Adrenal gland (tissue), 5 donors: ENCODE measurements around the gene CELF2.

ENCODE experiments used
- CTCF ChIP-seq, 6 experiments: fragments of 450-650 bp in 4 of 6; fragments of 200-600 bp in 2 of 6; sonication (generic) in 1 of 6; IDR thresholded peaks; 1 replicate in 5 of 6; 2 replicates in 1 of 6; pipeline versions ENCODE4 v1.5.1 to v1.8.0; 2016 to 2021; ENCODE audit warnings: antibody characterized with exemption in 6 of 6, mild to moderate bottlenecking in 2 of 6, moderate library complexity in 1 of 6
- POLR2A ChIP-seq, 2 donors: fragments of 450-650 bp; IDR thresholded peaks; one replicate each; pipeline ENCODE4 v1.6.1; 2017; ENCODE audit warnings: antibody characterized with exemption in 2 of 2, mild to moderate bottlenecking in 2 of 2, moderate library complexity in 1 of 2
- donor health status: DM: no; HTN: no; CAD: no.

- no peak for TF ChIP-seq CTCF (IDR thresholded peaks at IDR 0.05)
- TF ChIP-seq POLR2A (IDR thresholded peaks at IDR 0.05), result no peak
Observed at GRCh38 chr10:11245510-11245909, 227.8 kb downstream of the CELF2 start.
